ENCODE measurements around the gene CNGA4.

GRCh38 chr11:6224421-6224820 lies 14.5 kb upstream of the CNGA4 start:
- TF ChIP-seq CTCF (IDR thresholded peaks at IDR 0.05; ENCODE audit: poor library complexity, severe bottlenecking) (no peak), EP300 (conservative IDR thresholded peaks at IDR 0.05; ENCODE audit: poor library complexity, severe bottlenecking) (no peak), REST (IDR thresholded peaks at IDR 0.05; ENCODE audit: borderline replicate concordance) (no peak), SMC3 (conservative IDR thresholded peaks at IDR 0.05; ENCODE audit: poor library complexity) (no peak), POLR2AphosphoS5 (IDR thresholded peaks at IDR 0.05) (no peak), EZH2 (IDR thresholded peaks at IDR 0.05; ENCODE audit: borderline replicate concordance, insufficient read depth, low read length, poor library complexity, severe bottlenecking) (no peak), TAF1 (IDR thresholded peaks at IDR 0.05; ENCODE audit: low read depth) (no peak), MXI1 (conservative IDR thresholded peaks at IDR 0.05; ENCODE audit: poor library complexity, severe bottlenecking) (no peak)
